Hepatocyte (in vitro differentiated cells): ENCODE results near the gene NELFB. TPM values are rescaled to one million over a fixed set of nuclear protein-coding genes. Genes with fewer than 3 reads are reported as not detected.

Experiments used
- DNase-seq: peaks from one replicate; pipeline ENCODE4 v3.0.0-alpha.2; 2016; ENCODE audit warnings: low spot score
- H2AFZ ChIP-seq: fragments of 200-600 bp; sonication (generic); 2 replicates; pipeline ENCODE4 v1.6.0; 2016; ENCODE audit warnings: antibody characterized with exemption, mild to moderate bottlenecking
- H3K27ac ChIP-seq: fragments of 200-600 bp; sonication (generic); 2 replicates; pipeline ENCODE4 v1.5.1; 2016; ENCODE audit warnings: mild to moderate bottlenecking
- H3K27me3 ChIP-seq: fragments of 200-600 bp; sonication (generic); 2 replicates; pipeline ENCODE4 v1.6.1; 2016
- H3K36me3 ChIP-seq: fragments of 200-600 bp; sonication (generic); replicated peaks from 2 replicates; pipeline ENCODE4 v1.5.1; 2016; ENCODE audit warnings: low read depth; ENCODE audit not compliant: insufficient read depth
- H3K4me1 ChIP-seq: fragments of 200-600 bp; sonication (generic); 2 replicates; pipeline ENCODE4 v1.5.1; 2016; ENCODE audit warnings: mild to moderate bottlenecking, moderate library complexity; ENCODE audit not compliant: insufficient read depth
- H3K4me2 ChIP-seq: fragments of 200-600 bp; sonication (generic); 2 replicates; pipeline ENCODE4 v1.6.0; 2016
- H3K4me3 ChIP-seq: fragments of 200-600 bp; sonication (generic); 2 replicates; pipeline ENCODE4 v1.5.1; 2016; ENCODE audit warnings: mild to moderate bottlenecking
- H3K79me2 ChIP-seq: fragments of 200-600 bp; sonication (generic); 2 replicates; pipeline ENCODE4 v1.6.0; 2017; ENCODE audit warnings: mild to moderate bottlenecking
- H3K9me2 ChIP-seq: fragments of 200-600 bp; sonication (generic); replicated peaks from 2 replicates; pipeline ENCODE4 v1.6.0; 2017; ENCODE audit warnings: mild to moderate bottlenecking; ENCODE audit not compliant: insufficient read depth
- H3K9me3 ChIP-seq: fragments of 200-600 bp; sonication (generic); 2 replicates; pipeline ENCODE4 v1.5.1; 2016; ENCODE audit warnings: low read depth, mild to moderate bottlenecking
- H4K20me1 ChIP-seq: fragments of 200-600 bp; sonication (generic); 2 replicates; pipeline ENCODE4 v1.6.0; 2016; ENCODE audit warnings: mild to moderate bottlenecking; ENCODE audit not compliant: insufficient read depth, poor library complexity, severe bottlenecking
- CTCF ChIP-seq: fragments of 200-600 bp; sonication (generic); IDR thresholded peaks from 2 replicates; pipeline ENCODE4 v1.5.1; 2016; ENCODE audit warnings: antibody characterized with exemption, mild to moderate bottlenecking; ENCODE audit not compliant: poor library complexity
- EZH2 ChIP-seq: fragments of 200-600 bp; sonication (generic); IDR thresholded peaks from 2 replicates; pipeline ENCODE4 v1.6.1; 2016; ENCODE audit warnings: antibody characterized with exemption, mild to moderate bottlenecking, borderline replicate concordance
- EZH2phosphoT487 ChIP-seq: fragments of 200-600 bp; sonication (generic); IDR thresholded peaks from one replicate; pipeline ENCODE4 v1.6.1; 2018; ENCODE audit warnings: antibody characterized with exemption, mild to moderate bottlenecking, low read depth, moderate library complexity; ENCODE audit not compliant: unreplicated experiment, severe bottlenecking
- WGBS: methylation state at CpG from one replicate; pipeline ENCODE4 v1.1.6; 2016; ENCODE audit warnings: low lambda C conversion rate; ENCODE audit errors: missing lambda C conversion rate; 5-methylcytosine and 5-hydroxymethylcytosine counted together
- polyA plus RNA-seq: library from polyadenylated mRNA; unstranded; fragments of >200 nt; fragmentation: Nextera tagmentation; extraction: Ambion mirVana; gene quantifications from 2 replicates; pipeline ENCODE4 v1.2.1, GENCODE V29; 2016
- total RNA-seq: library from RNA; depleted of rRNA; stranded (reverse); fragments of >200 nt; gene quantifications from 2 replicates; pipeline ENCODE4 v1.2.3, GENCODE V29; 2014

Gene NELFB
- total and polyA plus RNA-seq, 2 experiments from 2014 or later = 41.4 to 63.5 TPM

GRCh38 chr9:137240318-137240840, 14.7 kb upstream of the NELFB start:
- no peaks in the 10 kb centered on the region for H3K9me2 ChIP-seq
- WGBS = 1% methylated on average over 40 of the region's 58 CpGs
- peaks cover 34% of the 10 kb centered on the region for H3K4me1 ChIP-seq
- DNase-seq = peak; percentile 91
- no peak for TF ChIP-seq EZH2phosphoT487
- peak; percentile 21 for TF ChIP-seq CTCF
- H3K36me3 ChIP-seq = no peaks in the 10 kb centered on the region
- no peaks in the 10 kb centered on the region for H3K9me3 ChIP-seq
- H3K79me2 ChIP-seq = peaks cover 61% of the 10 kb centered on the region
- peak overlapping the region; percentile 82 for H3K4me2 ChIP-seq
- H3K27me3 ChIP-seq = no peaks in the 10 kb centered on the region
- peak overlapping the region; percentile 94 for H3K27ac ChIP-seq
- peak overlapping the region; percentile 82 for H3K4me3 ChIP-seq
- H2AFZ ChIP-seq = peak overlapping the region; percentile 33
- peaks cover 24% of the 10 kb centered on the region for H4K20me1 ChIP-seq

DNA sequence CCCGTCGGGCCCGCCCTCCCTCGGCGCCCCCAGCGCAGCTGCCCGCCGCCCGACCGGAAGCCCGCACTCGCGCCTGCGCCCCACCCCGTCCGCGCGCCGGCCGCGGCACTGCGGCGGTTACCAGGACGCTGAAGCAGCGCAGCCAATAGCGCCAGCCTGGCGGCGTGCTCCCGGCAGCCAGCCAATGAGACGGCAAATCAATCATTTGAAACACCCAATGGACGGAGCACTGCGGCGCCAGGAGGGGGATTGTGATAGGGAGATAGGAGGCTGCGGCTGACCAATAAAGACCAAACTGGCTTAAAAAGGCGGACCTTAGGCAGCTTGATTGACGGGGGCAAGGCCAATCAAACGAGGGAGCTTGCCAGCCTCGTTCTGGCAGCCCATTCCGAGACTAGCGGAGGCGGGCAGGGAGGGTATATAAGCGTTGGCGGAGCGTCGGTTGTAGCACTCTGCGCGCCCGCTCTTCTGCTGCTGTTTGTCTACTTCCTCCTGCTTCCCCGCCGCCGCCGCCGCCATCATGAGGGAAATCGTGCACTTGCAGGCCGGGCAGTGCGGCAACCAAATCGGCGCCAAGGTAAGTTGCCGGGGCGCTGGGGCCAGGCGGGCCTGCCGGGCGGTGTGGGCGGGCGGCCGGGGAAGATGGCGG, 14.2 kb upstream of the NELFB start, which contains the start of gene TUBB4B:
Gene TUBB4B (plus strand): TSS at position 447 of the 649 bp plus-strand sequence. CDS start 74 bp downstream, at position 521.
- Histone ChIP-seq H3K4me2 (peak within 1 kb of the TSS; percentile 94), H3K36me3 (no peaks in the 10 kb centered on the region), H3K27me3 (no peaks in the 10 kb centered on the region), H3K4me3 (peak within 1 kb of the TSS; percentile 98), H2AFZ (peak within 1 kb of the TSS; percentile 33), H3K4me1 (peaks cover 31% of the 10 kb centered on the region), H3K9me3 (no peaks in the 10 kb centered on the region), H4K20me1 (peaks cover 24% of the 10 kb centered on the region), H3K9me2 (no peaks in the 10 kb centered on the region), H3K79me2 (peaks cover 61% of the 10 kb centered on the region), H3K27ac (peak within 1 kb of the TSS; percentile 94)
- under 1% methylated on average over 47 of the region's 67 CpGs for WGBS
- TF ChIP-seq CTCF (no peak), EZH2phosphoT487 (no peak), EZH2 (no peak)
- DNase-seq = peak; percentile 99

DNA sequence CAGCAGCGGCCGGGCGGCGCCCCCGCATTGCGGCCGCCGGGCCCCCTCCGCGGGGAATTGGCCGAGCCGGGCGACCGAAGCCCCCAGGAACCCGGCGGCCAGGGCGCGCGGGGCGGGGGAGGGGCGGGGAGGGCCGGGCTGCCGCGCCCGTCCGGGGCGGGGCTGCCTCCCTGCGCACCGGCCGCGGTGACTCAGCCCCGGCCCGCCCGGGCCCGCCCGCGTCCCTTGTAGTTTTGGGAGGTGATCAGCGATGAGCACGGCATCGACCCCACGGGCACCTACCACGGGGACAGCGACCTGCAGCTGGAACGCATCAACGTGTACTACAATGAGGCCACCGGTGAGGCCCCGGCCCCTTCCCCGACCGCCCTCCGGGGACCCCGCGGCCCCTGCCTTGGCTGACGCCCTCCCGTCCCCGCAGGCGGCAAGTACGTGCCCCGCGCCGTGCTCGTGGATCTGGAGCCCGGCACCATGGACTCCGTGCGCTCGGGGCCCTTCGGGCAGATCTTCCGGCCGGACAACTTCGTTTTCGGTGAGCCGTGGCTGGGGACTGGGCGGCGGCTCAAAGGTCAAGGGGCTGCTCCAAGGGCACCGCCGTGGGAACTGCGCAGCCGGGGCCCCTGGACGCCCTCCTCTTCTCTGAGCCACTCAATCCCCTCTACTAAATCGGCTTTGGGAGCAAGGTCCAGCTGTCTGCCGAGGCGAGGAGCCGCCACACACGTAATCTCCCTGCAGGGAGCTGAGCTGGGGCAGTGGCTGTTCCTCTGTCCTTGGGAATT, 13.4 kb upstream of the NELFB start:
- peak overlapping the region; percentile 94 for H3K27ac ChIP-seq
- H4K20me1 ChIP-seq = peaks cover 24% of the 10 kb centered on the region
- TF ChIP-seq EZH2phosphoT487 (no peak), EZH2 (no peak), CTCF (no peak)
- peaks cover 60% of the 10 kb centered on the region for H3K79me2 ChIP-seq
- 5% methylated on average over 21 of the region's 83 CpGs for WGBS
- H3K9me3 ChIP-seq = no peaks in the 10 kb centered on the region
- H2AFZ ChIP-seq = no peak overlapping the region
- H3K9me2 ChIP-seq = no peaks in the 10 kb centered on the region
- H3K4me3 ChIP-seq = peak overlapping the region; percentile 98
- no peaks in the 10 kb centered on the region for H3K27me3 ChIP-seq
- H3K4me2 ChIP-seq = peak overlapping the region; percentile 94
- DNase-seq = peak; percentile 79
- no peaks in the 10 kb centered on the region for H3K36me3 ChIP-seq
- peaks cover 25% of the 10 kb centered on the region for H3K4me1 ChIP-seq
